ENCODE measurements around the gene CRY1.

The CRY1 gene

GRCh38 chr12:106964526-106964925 is 128.8 kb downstream of the CRY1 start:
- no peak for TF ChIP-seq CTCF (IDR thresholded peaks at IDR 0.05; ENCODE audit: borderline replicate concordance, insufficient read depth, low read depth, low read length)

GRCh38 chr12:106962286-106962685 is 131.1 kb downstream of the CRY1 start:
- no peak for TF ChIP-seq CTCF (IDR thresholded peaks at IDR 0.05; ENCODE audit: borderline replicate concordance, insufficient read depth, low read depth, low read length)
- H3K4me3 ChIP-seq (ENCODE audit: low read depth, low read length): no peak overlapping the region

More at GRCh38 chr12:106964526-106964925, 128.8 kb downstream of the CRY1 start:
- no peak overlapping the region for H3K4me3 ChIP-seq (ENCODE audit: low read depth, low read length)

- TF ChIP-seq CTCF (IDR thresholded peaks at IDR 0.05; ENCODE audit: borderline replicate concordance, insufficient read depth, low read depth, low read length): no peak
- no peak overlapping the region for H3K4me3 ChIP-seq (ENCODE audit: low read depth, low read length)
These were observed 132.9 kb downstream of the CRY1 start for GRCh38 chr12:106960443-106960842.

- TF ChIP-seq CTCF (IDR thresholded peaks at IDR 0.05; ENCODE audit: borderline replicate concordance, insufficient read depth, low read depth, low read length): no peak
- peak overlapping the region; percentile 70 for H3K4me3 ChIP-seq (ENCODE audit: low read depth, low read length)
These were observed 135.8 kb downstream of the CRY1 start for GRCh38 chr12:106957583-106957982.

GRCh38 chr12:106956048-106956578 is 137.2 kb downstream of the CRY1 start:
- TF ChIP-seq CTCF (IDR thresholded peaks at IDR 0.05; ENCODE audit: borderline replicate concordance, insufficient read depth, low read depth, low read length): 0 out of 2 replicates have a peak, but pooled peaks have one; percentile 6
- H3K4me3 ChIP-seq (ENCODE audit: low read depth, low read length): peak overlapping the region; percentile 70

- no peak for TF ChIP-seq CTCF (IDR thresholded peaks at IDR 0.05; ENCODE audit: borderline replicate concordance, insufficient read depth, low read depth, low read length)
- peak within 1 kb of the TSS; percentile 70 for H3K4me3 ChIP-seq (ENCODE audit: low read depth, low read length)
These were observed 137.8 kb downstream of the CRY1 start, which contains the start of gene TMEM263 for GRCh38 chr12:106955377-106956047. Gene TMEM263 (plus strand): TSS chr12:106955907. CDS start chr12:106967117, 11,210 bp downstream.
